Hematopoietic multipotent progenitor cell treated with erythropoietin and hydrocortisone succinate and interleukin-3 and kit ligand, for 15 days (in vitro differentiated cells): ENCODE measurements around the gene CCDC24.
A peak's percentile ranks its signal among the peaks of the same experiment; 100 is the strongest.

Experiments
- DNase-seq: peaks from one replicate; pipeline ENCODE4 v3.0.0-alpha.2; 2015; ENCODE audit warnings: low spot score

The CCDC24 gene

GRCh38 chr1:44024031-44024902 is 32.9 kb downstream of the CCDC24 start:
- no peak for DNase-seq

- no peak for DNase-seq
Observed at GRCh38 chr1:44024903-44025525, 33.6 kb downstream of the CCDC24 start.

GRCh38 chr1:44025816-44026215 is 34.4 kb downstream of the CCDC24 start:
- DNase-seq, result no peak

GRCh38 chr1:44027320-44027719 is 35.9 kb downstream of the CCDC24 start:
- DNase-seq, result no peak

GRCh38 chr1:44029260-44029910 is 38.0 kb downstream of the CCDC24 start:
- DNase-seq, result no peak

GRCh38 chr1:44029911-44030604 is 38.7 kb downstream of the CCDC24 start:
- DNase-seq, result peak; percentile 97

GRCh38 chr1:44030605-44031251 is 39.3 kb downstream of the CCDC24 start:
- peak; percentile 62 for DNase-seq

GRCh38 chr1:44031252-44032169 is 40.1 kb downstream of the CCDC24 start, which contains the start of gene SLC6A9:
Gene SLC6A9 (minus strand): TSS chr1:44031462. CDS start chr1:44024277, 7,185 bp downstream.
- peak; percentile 87 for DNase-seq

GRCh38 chr1:44032170-44032790 is 40.9 kb downstream of the CCDC24 start:
- peak; percentile 52 for DNase-seq

GRCh38 chr1:44033041-44033575 is 41.7 kb downstream of the CCDC24 start:
- no peak for DNase-seq

- DNase-seq, result no peak
Observed at GRCh38 chr1:44033756-44034155, 42.4 kb downstream of the CCDC24 start.

GRCh38 chr1:44034423-44034822 is 43.0 kb downstream of the CCDC24 start:
- no peak for DNase-seq

GRCh38 chr1:44034976-44035716 is 43.7 kb downstream of the CCDC24 start:
- DNase-seq, result no peak

GRCh38 chr1:44035726-44036408 is 44.5 kb downstream of the CCDC24 start:
- peak; percentile 99 for DNase-seq

GRCh38 chr1:44036409-44037139 is 45.2 kb downstream of the CCDC24 start:
- peak; percentile 94 for DNase-seq

- DNase-seq, result no peak
Observed at GRCh38 chr1:44037154-44037553, 45.8 kb downstream of the CCDC24 start.

- no peak for DNase-seq
Observed at GRCh38 chr1:44038876-44039657, 47.7 kb downstream of the CCDC24 start.
